ENCODE measurements around the gene ADGRB3.

The ADGRB3 gene

GRCh38 chr6:68634726-68635411, at the start of gene ADGRB3:
Gene ADGRB3 (plus strand): TSS chr6:68635282. CDS start chr6:68638676, 3,394 bp downstream.
- H3K4me3 Mint-ChIP-seq = peak within 1 kb of the TSS; percentile 75
- no peaks in the 10 kb centered on the region for H3K9me3 Mint-ChIP-seq
- H3K36me3 Mint-ChIP-seq = no peaks in the 10 kb centered on the region
- H3K4me1 Mint-ChIP-seq = peaks cover 29% of the 10 kb centered on the region
- no peak within 1 kb of the TSS for H3K27ac Mint-ChIP-seq
- peaks cover 48% of the 10 kb centered on the region for H3K27me3 Mint-ChIP-seq

GRCh38 chr6:68593558-68593957, 41.5 kb upstream of the ADGRB3 start:
- no peak overlapping the region for H3K4me3 Mint-ChIP-seq
- no peaks in the 10 kb centered on the region for H3K4me1 Mint-ChIP-seq
- H3K27ac Mint-ChIP-seq = no peak overlapping the region
- no peaks in the 10 kb centered on the region for H3K36me3 Mint-ChIP-seq
- no peaks in the 10 kb centered on the region for H3K27me3 Mint-ChIP-seq
- H3K9me3 Mint-ChIP-seq = peaks cover 14% of the 10 kb centered on the region

- Mint-ChIP-seq H3K27me3 (no peaks in the 10 kb centered on the region), H3K9me3 (peaks cover 17% of the 10 kb centered on the region), H3K27ac (no peak overlapping the region), H3K4me1 (no peaks in the 10 kb centered on the region), H3K4me3 (no peak overlapping the region), H3K36me3 (no peaks in the 10 kb centered on the region)
These were observed 37.4 kb upstream of the ADGRB3 start for GRCh38 chr6:68597642-68598041.

GRCh38 chr6:68615938-68616337, 19.1 kb upstream of the ADGRB3 start:
- Mint-ChIP-seq H3K27ac (no peak overlapping the region), H3K4me1 (no peaks in the 10 kb centered on the region), H3K9me3 (peaks cover 5% of the 10 kb centered on the region), H3K27me3 (no peaks in the 10 kb centered on the region), H3K4me3 (no peak overlapping the region), H3K36me3 (no peaks in the 10 kb centered on the region)

GRCh38 chr6:68625998-68626397, 9.1 kb upstream of the ADGRB3 start:
- Mint-ChIP-seq H3K27ac (no peak overlapping the region), H3K36me3 (no peaks in the 10 kb centered on the region), H3K27me3 (peaks cover 7% of the 10 kb centered on the region), H3K4me1 (no peaks in the 10 kb centered on the region), H3K9me3 (peaks cover 17% of the 10 kb centered on the region), H3K4me3 (no peak overlapping the region)

GRCh38 chr6:68628161-68628560, 6.9 kb upstream of the ADGRB3 start:
- no peaks in the 10 kb centered on the region for H3K36me3 Mint-ChIP-seq
- no peak overlapping the region for H3K4me3 Mint-ChIP-seq
- H3K9me3 Mint-ChIP-seq = peaks cover 17% of the 10 kb centered on the region
- peaks cover 13% of the 10 kb centered on the region for H3K27me3 Mint-ChIP-seq
- no peak overlapping the region for H3K27ac Mint-ChIP-seq
- no peaks in the 10 kb centered on the region for H3K4me1 Mint-ChIP-seq

- H3K4me3 Mint-ChIP-seq = no peak overlapping the region
These were observed 2.3 kb upstream of the ADGRB3 start for GRCh38 chr6:68632734-68633133.

GRCh38 chr6:68633281-68633971, 1.7 kb upstream of the ADGRB3 start:
- Mint-ChIP-seq H3K27ac (no peak overlapping the region), H3K9me3 (peaks cover 3% of the 10 kb centered on the region), H3K27me3 (peaks cover 43% of the 10 kb centered on the region), H3K4me3 (no peak overlapping the region), H3K36me3 (no peaks in the 10 kb centered on the region), H3K4me1 (peaks cover 29% of the 10 kb centered on the region)

More at GRCh38 chr6:68632734-68633133, 2.3 kb upstream of the ADGRB3 start:
- H3K36me3 Mint-ChIP-seq = no peaks in the 10 kb centered on the region
- peaks cover 38% of the 10 kb centered on the region for H3K27me3 Mint-ChIP-seq
- H3K27ac Mint-ChIP-seq = no peak overlapping the region
- peaks cover 29% of the 10 kb centered on the region for H3K4me1 Mint-ChIP-seq
- peaks cover 6% of the 10 kb centered on the region for H3K9me3 Mint-ChIP-seq

GRCh38 chr6:68633972-68634725, 933 bp upstream of the ADGRB3 start:
- H3K27me3 Mint-ChIP-seq = peaks cover 45% of the 10 kb centered on the region
- no peaks in the 10 kb centered on the region for H3K36me3 Mint-ChIP-seq
- peak overlapping the region; percentile 75 for H3K4me3 Mint-ChIP-seq
- no peak overlapping the region for H3K27ac Mint-ChIP-seq
- no peaks in the 10 kb centered on the region for H3K9me3 Mint-ChIP-seq
- H3K4me1 Mint-ChIP-seq = peaks cover 29% of the 10 kb centered on the region

GRCh38 chr6:68635412-68635705, 277 bp downstream of the ADGRB3 start:
- Mint-ChIP-seq H3K4me3 (peak overlapping the region; percentile 68), H3K27me3 (peaks cover 48% of the 10 kb centered on the region), H3K27ac (no peak overlapping the region), H3K9me3 (no peaks in the 10 kb centered on the region), H3K36me3 (no peaks in the 10 kb centered on the region), H3K4me1 (peaks cover 29% of the 10 kb centered on the region)

GRCh38 chr6:68635706-68636513, 828 bp downstream of the ADGRB3 start:
- no peaks in the 10 kb centered on the region for H3K36me3 Mint-ChIP-seq
- H3K4me1 Mint-ChIP-seq = peaks cover 29% of the 10 kb centered on the region
- H3K27me3 Mint-ChIP-seq = peaks cover 47% of the 10 kb centered on the region
- H3K4me3 Mint-ChIP-seq = peak overlapping the region; percentile 68
- H3K9me3 Mint-ChIP-seq = no peaks in the 10 kb centered on the region
- H3K27ac Mint-ChIP-seq = no peak overlapping the region

- H3K27me3 Mint-ChIP-seq = peaks cover 47% of the 10 kb centered on the region
- H3K9me3 Mint-ChIP-seq = no peaks in the 10 kb centered on the region
- H3K4me1 Mint-ChIP-seq = peaks cover 29% of the 10 kb centered on the region
- no peak overlapping the region for H3K27ac Mint-ChIP-seq
- no peak overlapping the region for H3K4me3 Mint-ChIP-seq
- H3K36me3 Mint-ChIP-seq = no peaks in the 10 kb centered on the region
These were observed 1.6 kb downstream of the ADGRB3 start for GRCh38 chr6:68636666-68637065.

GRCh38 chr6:68637071-68637470, 2.0 kb downstream of the ADGRB3 start:
- Mint-ChIP-seq H3K27me3 (peaks cover 45% of the 10 kb centered on the region), H3K4me3 (no peak overlapping the region), H3K27ac (no peak overlapping the region)

GRCh38 chr6:68637782-68638181, 2.7 kb downstream of the ADGRB3 start:
- H3K4me3 Mint-ChIP-seq = no peak overlapping the region
- no peak overlapping the region for H3K27ac Mint-ChIP-seq
- no peaks in the 10 kb centered on the region for H3K36me3 Mint-ChIP-seq
- H3K4me1 Mint-ChIP-seq = peaks cover 29% of the 10 kb centered on the region
- H3K9me3 Mint-ChIP-seq = no peaks in the 10 kb centered on the region
- H3K27me3 Mint-ChIP-seq = peaks cover 43% of the 10 kb centered on the region

More at GRCh38 chr6:68637071-68637470, 2.0 kb downstream of the ADGRB3 start:
- Mint-ChIP-seq H3K4me1 (peaks cover 29% of the 10 kb centered on the region), H3K9me3 (no peaks in the 10 kb centered on the region), H3K36me3 (no peaks in the 10 kb centered on the region)

- H3K27ac Mint-ChIP-seq = no peak overlapping the region
- H3K36me3 Mint-ChIP-seq = no peaks in the 10 kb centered on the region
- H3K4me3 Mint-ChIP-seq = no peak overlapping the region
- no peaks in the 10 kb centered on the region for H3K9me3 Mint-ChIP-seq
- peaks cover 29% of the 10 kb centered on the region for H3K4me1 Mint-ChIP-seq
- peaks cover 41% of the 10 kb centered on the region for H3K27me3 Mint-ChIP-seq
These were observed 3.3 kb downstream of the ADGRB3 start for GRCh38 chr6:68638230-68638900.

Measured in activated naive CD4-positive, alpha-beta T cell treated with anti-CD3 and anti-CD28 coated beads, Interleukin-2, amount 50 U/mL, for 24 hours (primary cell).